Measurements from ENCODE around the gene CST1.

- no peak for TF ChIP-seq EZH2 (IDR thresholded peaks at IDR 0.05; ENCODE audit: borderline replicate concordance, low read depth, low read length, severe bottlenecking)
- TF ChIP-seq, protein P1, sequence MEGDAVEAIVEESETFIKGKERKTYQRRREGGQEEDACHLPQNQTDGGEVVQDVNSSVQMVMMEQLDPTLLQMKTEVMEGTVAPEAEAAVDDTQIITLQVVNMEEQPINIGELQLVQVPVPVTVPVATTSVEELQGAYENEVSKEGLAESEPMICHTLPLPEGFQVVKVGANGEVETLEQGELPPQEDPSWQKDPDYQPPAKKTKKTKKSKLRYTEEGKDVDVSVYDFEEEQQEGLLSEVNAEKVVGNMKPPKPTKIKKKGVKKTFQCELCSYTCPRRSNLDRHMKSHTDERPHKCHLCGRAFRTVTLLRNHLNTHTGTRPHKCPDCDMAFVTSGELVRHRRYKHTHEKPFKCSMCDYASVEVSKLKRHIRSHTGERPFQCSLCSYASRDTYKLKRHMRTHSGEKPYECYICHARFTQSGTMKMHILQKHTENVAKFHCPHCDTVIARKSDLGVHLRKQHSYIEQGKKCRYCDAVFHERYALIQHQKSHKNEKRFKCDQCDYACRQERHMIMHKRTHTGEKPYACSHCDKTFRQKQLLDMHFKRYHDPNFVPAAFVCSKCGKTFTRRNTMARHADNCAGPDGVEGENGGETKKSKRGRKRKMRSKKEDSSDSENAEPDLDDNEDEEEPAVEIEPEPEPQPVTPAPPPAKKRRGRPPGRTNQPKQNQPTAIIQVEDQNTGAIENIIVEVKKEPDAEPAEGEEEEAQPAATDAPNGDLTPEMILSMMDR (IDR thresholded peaks at IDR 0.05; ENCODE audit: borderline replicate concordance, extremely low read depth, low read length, poor library complexity, severe bottlenecking) = no peak
Measured at GRCh38 chr20:23770384-23770783, 19.6 kb upstream of the CST1 start.
